Stimulated activated CD8-positive, alpha-beta memory T cell treated with anti-CD3 and anti-CD28 coated beads, Interleukin-2, amount 100 ng/mL, for 48 hours (primary cell): Measurements from ENCODE around the gene CYP19A1.

Experiments
- DNase-seq, 2 donors: peaks; one replicate each; pipeline ENCODE4 v3.0.0-alpha.2; 2020; ENCODE audit warnings: low read depth in 2 of 2

CYP19A1 gene

GRCh38 chr15:51185213-51186159 lies 152.9 kb downstream of the CYP19A1 start:
- no peak for DNase-seq

GRCh38 chr15:51184627-51185026 lies 153.8 kb downstream of the CYP19A1 start:
- DNase-seq: no peak

DNA sequence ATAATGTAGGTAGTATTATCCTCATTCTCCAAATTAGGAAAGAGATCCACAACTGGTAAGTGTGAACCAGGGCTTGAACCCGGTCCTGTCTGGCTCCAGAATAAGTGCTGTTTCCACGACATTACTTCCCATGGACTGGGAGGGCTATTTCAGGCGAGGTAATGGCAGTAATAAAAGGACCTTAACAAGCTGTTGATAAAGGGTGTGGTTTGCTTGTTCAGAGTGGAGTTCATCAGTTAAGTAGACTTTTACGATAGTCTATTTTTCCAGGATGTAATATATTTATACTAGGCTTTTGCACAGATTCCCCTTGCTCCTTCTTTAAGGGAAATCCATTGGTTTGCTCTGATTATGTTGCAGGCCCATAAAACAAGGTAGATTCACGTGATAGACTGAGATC lies 155.3 kb downstream of the CYP19A1 start:
- DNase-seq: no peak

DNA sequence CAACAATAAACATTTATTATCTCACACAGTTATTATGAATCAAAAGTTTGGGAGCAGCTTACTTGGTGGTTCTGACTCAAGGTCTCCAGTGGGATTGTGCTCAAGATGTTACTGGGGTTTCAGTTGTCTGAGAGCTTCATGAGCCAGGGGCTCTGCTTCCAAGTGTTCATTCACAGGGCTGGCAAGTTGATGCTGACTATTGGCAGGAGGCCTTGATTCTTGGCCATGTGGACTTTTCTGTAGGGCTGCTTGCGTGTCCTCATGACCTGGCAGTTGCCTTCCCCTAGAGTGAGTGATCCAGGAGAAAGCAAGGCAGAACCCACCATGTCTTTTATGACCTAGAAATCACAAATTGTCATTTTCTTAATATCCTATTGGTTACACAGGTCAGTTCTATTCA lies 156.5 kb downstream of the CYP19A1 start:
- DNase-seq: no peak

DNA sequence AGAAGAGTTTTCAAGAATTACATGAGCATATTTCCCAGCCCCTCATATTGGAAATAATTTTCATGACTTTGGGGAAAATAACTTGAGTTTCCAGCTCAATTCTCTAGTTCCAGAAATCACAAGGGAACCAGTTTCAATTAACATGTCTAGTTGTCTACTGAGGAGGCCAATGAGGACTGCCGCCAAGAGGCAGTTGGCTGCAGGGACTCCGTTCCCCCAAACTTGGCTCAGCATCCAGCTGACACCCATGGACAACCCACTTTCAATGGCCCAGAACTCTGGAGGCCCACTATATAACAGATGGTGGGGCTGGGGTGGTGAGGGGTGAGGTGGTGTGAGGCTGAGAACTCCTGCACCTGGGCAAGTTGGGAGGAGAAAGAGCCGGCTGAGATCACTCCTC lies 157.2 kb downstream of the CYP19A1 start:
- DNase-seq: no peak

GRCh38 chr15:51180534-51180933 lies 157.9 kb downstream of the CYP19A1 start:
- no peak for DNase-seq

GRCh38 chr15:51180011-51180410 lies 158.4 kb downstream of the CYP19A1 start:
- DNase-seq: no peak

DNA sequence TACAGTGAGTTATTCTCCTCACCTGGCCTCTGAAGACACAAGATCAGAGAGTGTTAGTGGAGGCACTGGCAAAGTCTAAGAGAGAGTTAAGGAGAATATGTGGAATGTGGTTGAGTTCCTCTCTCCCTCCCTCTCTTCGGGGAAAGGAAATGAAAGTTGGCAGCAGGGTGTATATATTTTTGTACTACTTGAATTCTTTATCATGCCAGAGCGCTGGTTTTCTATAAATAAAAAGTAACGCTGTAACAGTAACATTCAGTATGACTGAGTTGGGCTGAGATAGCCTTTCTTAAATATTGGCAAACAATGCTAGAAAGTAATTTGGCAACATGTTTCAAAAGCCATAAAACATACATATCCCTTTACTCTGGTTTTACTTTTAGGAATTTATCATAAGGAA lies 166.2 kb downstream of the CYP19A1 start:
- DNase-seq: no peak

DNA sequence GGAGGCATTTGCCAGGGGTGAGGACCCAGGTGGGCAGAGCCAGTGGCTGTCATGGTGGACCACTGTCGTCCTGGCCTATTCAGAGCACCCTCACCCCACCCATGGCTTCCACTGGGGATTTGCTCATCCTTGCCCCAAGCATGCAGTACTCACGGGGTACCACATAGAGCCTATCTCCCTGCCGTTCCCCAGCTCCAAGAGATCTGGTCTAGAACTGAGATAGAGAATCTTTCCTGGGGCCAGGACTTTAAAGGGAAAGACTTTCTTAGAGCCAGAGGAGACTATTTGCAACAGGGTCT lies 166.8 kb downstream of the CYP19A1 start:
- no peak for DNase-seq

DNA sequence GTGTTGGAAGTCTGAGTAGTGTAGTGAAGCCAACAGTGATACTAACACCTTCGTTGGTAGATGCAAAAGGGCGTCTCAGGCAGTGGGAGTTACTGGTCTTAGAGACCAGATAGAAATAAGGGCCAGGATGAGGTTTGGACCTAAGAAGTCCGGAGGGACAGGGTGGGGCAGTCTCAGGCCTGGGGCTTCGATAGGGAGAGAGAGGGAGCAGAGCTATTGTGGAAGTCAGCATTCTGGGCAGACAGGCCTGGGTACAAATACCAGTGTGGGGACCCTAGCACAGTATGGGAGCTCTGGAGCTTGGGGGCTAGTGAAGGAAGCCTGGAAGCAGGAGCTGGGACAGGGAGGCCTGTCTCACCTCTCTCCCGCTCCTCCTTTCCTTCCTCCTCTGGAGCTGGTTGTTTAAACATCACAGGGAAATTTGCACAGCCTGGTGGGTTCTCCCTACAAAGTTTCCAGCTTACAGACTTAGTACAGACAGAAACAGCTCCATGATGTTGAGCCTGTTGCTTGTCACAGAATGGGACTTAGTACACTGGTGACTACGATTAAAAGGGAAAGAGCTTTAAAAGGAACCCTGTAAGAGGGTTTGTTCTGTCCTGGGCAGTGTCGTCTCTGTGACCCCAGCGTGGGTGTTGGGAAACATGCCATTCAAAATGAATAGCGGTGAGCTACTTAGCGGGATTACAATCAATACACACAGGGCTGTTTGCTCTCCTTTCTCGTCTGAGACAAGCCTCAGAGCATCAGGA lies 167.3 kb downstream of the CYP19A1 start:
- no peak for DNase-seq

DNA sequence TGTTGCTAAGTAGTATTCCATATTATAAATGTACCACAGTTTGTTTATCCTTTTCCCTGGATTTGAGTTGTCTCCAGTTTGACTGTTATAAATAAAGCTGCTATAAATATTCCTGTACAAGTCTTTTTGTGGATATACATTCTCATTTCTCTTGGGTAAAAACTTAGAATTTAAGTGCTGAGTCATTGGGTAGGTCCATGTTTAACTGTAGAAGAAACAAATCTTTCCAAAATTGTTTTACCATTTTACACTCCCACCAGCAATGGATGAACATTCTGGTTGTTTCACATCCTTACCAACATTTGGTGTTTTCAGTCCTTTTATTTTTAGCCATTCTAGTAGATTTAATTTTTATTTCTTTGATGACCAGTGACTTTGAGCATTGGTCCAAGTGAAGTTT lies 169.7 kb downstream of the CYP19A1 start:
- no peak for DNase-seq

- DNase-seq: no peak
Measured at GRCh38 chr15:51163843-51164242, 174.6 kb downstream of the CYP19A1 start.

DNA sequence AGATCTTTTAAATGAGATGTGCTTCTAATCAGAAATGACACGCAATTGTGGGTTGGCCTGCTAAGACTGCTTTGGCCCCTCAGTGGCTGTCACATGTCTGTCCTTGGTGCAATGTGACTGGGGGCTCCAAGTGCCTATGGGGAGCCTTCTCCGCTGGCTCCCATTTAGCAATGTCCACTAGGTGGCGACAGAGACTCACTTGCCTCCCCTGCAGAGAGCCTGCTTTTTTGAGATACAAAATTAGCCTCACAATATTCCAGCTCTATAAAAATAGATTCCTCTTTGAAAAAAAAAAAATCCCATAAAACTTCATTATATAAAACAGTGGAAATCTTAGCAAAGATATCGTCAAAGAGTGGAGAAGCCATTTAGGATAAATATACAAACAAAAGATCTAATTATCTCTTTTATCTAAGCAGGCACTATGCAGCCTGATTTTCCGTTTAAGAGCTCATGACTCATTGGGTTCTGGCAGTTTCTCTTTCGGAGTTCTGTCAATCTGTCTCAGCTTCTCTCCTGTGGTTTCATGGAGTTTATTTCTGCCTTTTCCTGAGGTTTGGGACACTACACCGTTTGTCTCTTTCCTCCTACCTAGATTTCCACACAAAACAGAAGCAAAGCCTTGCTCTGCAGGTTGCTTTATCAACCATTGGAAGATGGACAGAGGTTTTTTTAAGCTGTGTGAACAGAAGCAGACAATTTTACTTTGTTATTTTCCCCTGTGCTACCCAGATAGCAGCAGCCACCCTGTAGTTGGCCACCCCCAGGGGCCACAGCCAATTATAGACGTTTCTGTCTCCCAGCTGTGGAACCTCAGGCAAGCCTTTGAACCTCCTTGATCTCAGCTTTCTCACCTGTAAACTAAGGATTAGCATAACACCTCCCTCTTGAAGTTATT lies 175.3 kb downstream of the CYP19A1 start:
- peak; percentile 23 to 45 for DNase-seq

DNA sequence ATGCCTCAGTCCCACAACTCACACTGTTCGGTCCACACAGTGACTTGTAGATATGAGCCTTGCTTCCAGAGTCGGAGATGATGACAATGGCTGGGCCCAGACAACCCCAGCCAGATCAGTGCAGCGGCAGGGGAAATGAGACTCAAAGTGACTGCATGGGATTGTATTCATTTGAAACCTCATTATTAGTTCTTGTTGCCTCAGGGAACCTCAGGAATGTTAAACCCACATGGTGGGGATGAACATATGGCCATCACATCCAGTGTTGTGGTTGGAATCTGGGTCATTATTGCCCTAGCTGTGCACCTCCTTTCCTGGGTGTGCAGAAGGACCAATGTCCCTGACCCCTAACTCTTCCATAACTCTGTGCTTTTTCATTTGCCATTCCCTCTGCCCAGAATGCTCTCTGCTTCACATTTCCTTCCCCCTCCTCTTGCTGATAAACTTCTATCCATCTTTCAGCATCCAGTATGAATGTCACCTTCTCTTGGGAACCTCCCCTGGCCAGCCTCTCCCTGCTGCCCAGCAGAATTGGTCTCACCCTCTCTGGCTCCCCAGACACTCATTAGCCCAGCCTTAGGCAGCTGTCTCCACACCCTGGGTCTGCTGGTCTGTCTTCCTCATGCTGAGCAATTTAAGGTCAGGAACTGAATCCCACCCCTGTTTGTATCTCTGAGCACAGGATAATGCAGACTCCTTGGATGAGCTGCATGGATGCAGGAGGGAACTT lies 176.7 kb downstream of the CYP19A1 start:
- no peak for DNase-seq

DNA sequence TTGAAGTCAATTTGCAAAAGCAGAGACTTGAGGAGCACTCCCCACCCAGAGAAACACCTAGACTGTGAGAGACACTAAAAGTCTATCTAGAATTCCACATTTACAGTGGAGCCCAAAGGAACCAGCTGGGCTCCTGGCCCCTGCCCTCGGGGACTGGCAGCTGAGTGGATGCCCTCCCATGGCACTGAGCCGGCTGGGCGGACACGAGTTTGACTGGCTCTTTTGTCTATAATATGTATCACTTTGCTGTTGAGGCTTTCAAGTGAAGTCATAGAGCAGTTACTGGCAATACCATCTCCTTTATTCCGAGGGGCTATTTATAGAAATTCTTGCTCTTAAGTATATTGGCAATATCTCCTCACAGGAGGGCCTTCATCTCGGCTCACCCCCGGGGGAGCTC lies 177.9 kb downstream of the CYP19A1 start:
- no peak for DNase-seq
